Neutrophil (primary cell): Measurements from ENCODE around the gene LRWD1.
A peak's percentile ranks its signal among the peaks of the same experiment; 100 is the strongest.

Experiments used
- H3K27ac ChIP-seq: fragments of 200-600 bp; sonication (generic); 2 replicates; pipeline ENCODE4 v1.5.1; 2016; ENCODE audit warnings: mild to moderate bottlenecking, moderate library complexity
- H3K27me3 ChIP-seq: fragments of 200-600 bp; sonication (generic); 2 replicates; pipeline ENCODE4 v1.6.0; 2016; ENCODE audit warnings: mild to moderate bottlenecking
- H3K36me3 ChIP-seq: fragments of 200-600 bp; sonication (generic); 2 replicates; pipeline ENCODE4 v1.5.1; 2017
- H3K4me1 ChIP-seq, 2 experiments: fragments of 200-600 bp in 1 of 2; sonication (generic) in 1 of 2; 1 replicate in 1 of 2; 2 replicates in 1 of 2; pipeline versions ENCODE4 v1.5.1 to v1.6.1; 2013 to 2016; ENCODE audit warnings: low read depth in 1 of 2, low read length in 1 of 2, mild to moderate bottlenecking in 1 of 2, moderate library complexity in 1 of 2; ENCODE audit not compliant: control insufficient read depth in 1 of 2, insufficient read depth in 1 of 2
- H3K4me3 ChIP-seq, 2 experiments: fragments of 200-600 bp in 1 of 2; sonication (generic) in 1 of 2; 1 replicate in 1 of 2; 2 replicates in 1 of 2; pipeline ENCODE4 v1.5.1; 2013 to 2016; ENCODE audit warnings: low read depth in 1 of 2, low read length in 1 of 2, mild to moderate bottlenecking in 1 of 2, moderate library complexity in 1 of 2
- H3K9me3 ChIP-seq: fragments of 200-600 bp; sonication (generic); 2 replicates; pipeline ENCODE4 v1.5.1; 2016
- TF ChIP-seq, protein P1 (sequence below): fragments of 200-600 bp; sonication (generic); IDR thresholded peaks from 2 replicates; pipeline ENCODE4 v1.5.1; 2016; ENCODE audit warnings: antibody characterized with exemption

LRWD1 gene

DNA sequence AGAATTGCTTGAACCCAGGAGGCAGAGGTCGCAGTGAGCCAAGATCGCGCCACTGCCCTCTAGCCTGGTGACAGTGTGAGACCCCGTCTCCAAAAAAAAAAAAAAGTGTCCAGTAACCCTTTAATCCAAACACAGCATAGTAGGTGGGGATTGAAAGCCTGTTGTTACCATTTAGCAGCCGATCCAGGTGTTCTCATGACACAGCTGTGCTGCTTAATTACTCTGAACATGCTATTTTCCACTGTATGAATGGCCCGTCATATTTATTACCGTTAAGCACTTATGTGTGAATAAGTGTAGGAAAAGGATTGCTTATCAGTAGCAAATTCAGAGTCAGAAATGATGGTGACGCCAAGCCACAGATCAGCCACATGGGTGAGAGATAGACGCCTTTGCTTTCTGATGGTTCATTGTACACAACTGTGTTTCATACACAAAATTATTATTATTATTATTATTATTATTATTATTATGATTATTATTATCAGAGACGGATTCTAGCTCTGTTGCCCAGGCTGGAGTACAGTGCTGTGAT is 43.0 kb upstream of the LRWD1 start:
- Histone ChIP-seq H3K4me3 (peak overlapping the region in 1 of 2 experiments; percentile 51), H3K27ac (peak overlapping the region; percentile 99), H3K4me1 (peaks cover 86 to 89% of the 10 kb centered on the region in 2 experiments), H3K27me3 (no peaks in the 10 kb centered on the region), H3K9me3 (no peaks in the 10 kb centered on the region), H3K36me3 (no peaks in the 10 kb centered on the region)
- TF ChIP-seq, protein P1, sequence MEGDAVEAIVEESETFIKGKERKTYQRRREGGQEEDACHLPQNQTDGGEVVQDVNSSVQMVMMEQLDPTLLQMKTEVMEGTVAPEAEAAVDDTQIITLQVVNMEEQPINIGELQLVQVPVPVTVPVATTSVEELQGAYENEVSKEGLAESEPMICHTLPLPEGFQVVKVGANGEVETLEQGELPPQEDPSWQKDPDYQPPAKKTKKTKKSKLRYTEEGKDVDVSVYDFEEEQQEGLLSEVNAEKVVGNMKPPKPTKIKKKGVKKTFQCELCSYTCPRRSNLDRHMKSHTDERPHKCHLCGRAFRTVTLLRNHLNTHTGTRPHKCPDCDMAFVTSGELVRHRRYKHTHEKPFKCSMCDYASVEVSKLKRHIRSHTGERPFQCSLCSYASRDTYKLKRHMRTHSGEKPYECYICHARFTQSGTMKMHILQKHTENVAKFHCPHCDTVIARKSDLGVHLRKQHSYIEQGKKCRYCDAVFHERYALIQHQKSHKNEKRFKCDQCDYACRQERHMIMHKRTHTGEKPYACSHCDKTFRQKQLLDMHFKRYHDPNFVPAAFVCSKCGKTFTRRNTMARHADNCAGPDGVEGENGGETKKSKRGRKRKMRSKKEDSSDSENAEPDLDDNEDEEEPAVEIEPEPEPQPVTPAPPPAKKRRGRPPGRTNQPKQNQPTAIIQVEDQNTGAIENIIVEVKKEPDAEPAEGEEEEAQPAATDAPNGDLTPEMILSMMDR, result no peak

DNA sequence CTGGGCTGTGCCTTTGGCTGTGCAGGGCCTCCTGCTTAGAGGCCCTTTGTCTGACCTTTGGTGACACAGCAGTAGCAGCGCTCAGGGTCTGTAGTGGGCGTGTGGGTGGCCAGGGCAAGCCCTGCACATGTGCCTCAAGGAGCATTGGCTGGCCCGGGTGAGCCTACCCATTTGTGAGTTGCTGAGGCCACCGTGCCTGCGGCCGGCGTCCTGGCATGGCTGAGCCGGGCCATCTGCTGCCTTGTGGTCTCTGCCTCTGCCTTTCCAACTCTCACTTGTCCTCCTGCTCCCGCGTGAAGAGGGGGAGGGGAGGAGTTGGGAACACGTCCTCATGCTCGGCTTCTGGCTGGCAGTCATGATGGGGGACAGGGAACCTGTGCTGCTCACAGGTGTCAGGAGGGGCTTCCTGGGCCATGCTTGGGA is 40.6 kb upstream of the LRWD1 start:
- TF ChIP-seq, protein P1, result no peak
- peaks cover 90 to 91% of the 10 kb centered on the region in 2 experiments for H3K4me1 ChIP-seq
- peak overlapping the region in 1 of 2 experiments; percentile 62 for H3K4me3 ChIP-seq
- no peaks in the 10 kb centered on the region for H3K36me3 ChIP-seq
- peak overlapping the region; percentile 99 for H3K27ac ChIP-seq
- no peaks in the 10 kb centered on the region for H3K27me3 ChIP-seq
- H3K9me3 ChIP-seq, result no peaks in the 10 kb centered on the region

DNA sequence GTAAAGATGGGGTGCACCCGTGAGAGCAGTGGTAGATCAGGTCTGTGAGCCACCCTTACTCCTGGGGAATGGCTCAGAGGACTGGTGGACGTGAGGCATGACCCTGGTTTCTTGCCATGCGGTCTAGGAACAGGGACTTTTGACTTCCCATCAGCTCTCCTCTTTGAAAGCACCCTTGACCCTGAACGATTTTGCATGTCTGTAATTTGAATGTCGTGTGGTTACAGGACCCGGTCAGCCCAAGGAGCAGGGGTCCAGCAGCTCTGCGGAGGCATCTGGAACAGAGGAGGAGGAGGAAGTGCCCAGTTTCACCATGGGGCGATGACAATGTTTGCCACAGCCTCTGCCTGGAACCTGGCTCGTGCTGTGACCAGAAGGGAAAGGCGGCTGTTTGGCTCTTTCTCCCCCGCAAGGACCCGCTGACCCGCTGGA is 40.0 kb upstream of the LRWD1 start:
- Histone ChIP-seq H3K27me3 (no peaks in the 10 kb centered on the region), H3K36me3 (no peaks in the 10 kb centered on the region), H3K9me3 (no peaks in the 10 kb centered on the region), H3K4me3 (peak overlapping the region; percentile 62 to 88), H3K4me1 (peaks cover 90 to 91% of the 10 kb centered on the region in 2 experiments), H3K27ac (peak overlapping the region; percentile 99)
- TF ChIP-seq, protein P1, result no peak

DNA sequence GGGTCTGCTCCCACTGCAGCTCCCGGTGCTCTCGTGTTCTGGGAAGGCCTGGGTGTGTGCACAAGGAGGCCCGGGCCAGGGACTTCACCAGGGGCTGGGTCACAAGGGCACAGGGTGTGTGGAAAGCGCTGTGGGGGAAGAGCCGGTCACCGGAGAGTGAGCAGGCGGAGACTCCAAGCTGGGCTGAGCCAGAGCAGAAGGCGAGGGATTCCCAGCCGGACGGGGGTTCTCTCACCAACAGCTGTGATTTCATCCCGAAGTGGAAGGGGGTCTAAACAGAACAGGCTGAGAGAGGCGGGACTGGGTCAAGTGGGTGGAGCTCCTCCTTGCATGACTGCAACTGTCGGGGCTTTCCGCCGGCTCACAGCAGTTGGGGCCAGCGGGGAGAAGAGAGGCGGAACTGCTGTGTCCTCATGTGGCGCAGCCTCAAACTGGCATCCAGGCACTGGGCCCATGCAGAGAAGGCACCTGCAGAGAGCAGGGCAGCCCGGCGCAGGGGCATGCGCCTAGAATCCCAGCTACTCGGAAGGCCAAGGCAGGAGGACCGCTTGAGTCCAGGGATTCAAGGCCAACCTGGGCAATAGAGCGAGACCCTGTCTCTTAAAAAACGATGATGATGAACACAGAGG is 39.0 kb upstream of the LRWD1 start:
- TF ChIP-seq, protein P1, result peak; percentile 20
- H3K36me3 ChIP-seq, result no peaks in the 10 kb centered on the region
- peak overlapping the region; percentile 62 to 88 for H3K4me3 ChIP-seq
- H3K9me3 ChIP-seq, result no peaks in the 10 kb centered on the region
- peak overlapping the region; percentile 99 for H3K27ac ChIP-seq
- H3K4me1 ChIP-seq, result peaks cover 90 to 91% of the 10 kb centered on the region in 2 experiments
- H3K27me3 ChIP-seq, result no peaks in the 10 kb centered on the region

- peak overlapping the region; percentile 99 for H3K27ac ChIP-seq
- H3K9me3 ChIP-seq, result no peaks in the 10 kb centered on the region
- no peaks in the 10 kb centered on the region for H3K27me3 ChIP-seq
- no peaks in the 10 kb centered on the region for H3K36me3 ChIP-seq
- TF ChIP-seq, protein P1, result no peak
- H3K4me3 ChIP-seq, result peak overlapping the region; percentile 62 to 88
- peaks cover 90 to 91% of the 10 kb centered on the region in 2 experiments for H3K4me1 ChIP-seq
Observed at GRCh38 chr7:102426268-102427018, 38.3 kb upstream of the LRWD1 start.
